HFFc6 (cell line): Measurements from ENCODE around the gene STAMBP. TPM values are rescaled to one million over a fixed set of nuclear protein-coding genes. Genes with fewer than 3 reads are reported as not detected.
"Not testable (repeated sequence)": the region's sequence is repeated elsewhere in the genome, so short reads cannot be mapped to it uniquely, and the experiment has no call there.

Experiments
- DNase-seq: peaks from one replicate; pipeline ENCODE4 v3.0.0-alpha.2; 2018
- H3K27ac Mint-ChIP-seq: 2 replicates; pipeline ENCODE4 v1.8.0; 2020; ENCODE audit warnings: mild to moderate bottlenecking, mixed read lengths
- H3K27me3 Mint-ChIP-seq: 2 replicates; pipeline ENCODE4 v1.8.0; 2021; ENCODE audit warnings: mild to moderate bottlenecking, moderate library complexity, mixed read lengths; ENCODE audit not compliant: insufficient read depth
- H3K36me3 Mint-ChIP-seq: 2 replicates; pipeline ENCODE4 v1.8.0; 2021; ENCODE audit warnings: low read depth, mixed read lengths
- H3K4me1 Mint-ChIP-seq: 2 replicates; pipeline ENCODE4 v1.8.0; 2020; ENCODE audit warnings: low read depth, mixed read lengths
- H3K4me3 Mint-ChIP-seq: 2 replicates; pipeline ENCODE4 v1.8.0; 2020; ENCODE audit warnings: mild to moderate bottlenecking, moderate library complexity, mixed read lengths
- H3K9me3 Mint-ChIP-seq: 2 replicates; pipeline ENCODE4 v1.8.0; 2020; ENCODE audit warnings: mild to moderate bottlenecking, mixed read lengths
- long read RNA-seq: library from polyadenylated mRNA; unstranded; transcript quantifications from one replicate; pipeline ENCODE4 v2.0.0, GENCODE V29; 2019
- total RNA-seq, 6 experiments: library from RNA; stranded (reverse); fragmentation: NEBNext Ultra II Directional; extraction: Animal tissue kit (Norgen Biotek cat#: 25700); gene quantifications; 2 replicates in 1 of 6; 3 replicates in 5 of 6; pipeline ENCODE4 v1.2.3, GENCODE V29; 2021
- TF ChIP-seq, protein P1 (sequence below): fragments of 200-600 bp; sonication (generic); IDR thresholded peaks from 2 replicates; pipeline ENCODE4 v1.5.0; 2021; ENCODE audit warnings: antibody characterized with exemption, mild to moderate bottlenecking

The STAMBP gene
- 10 to 100 TPM; 31.6 to 37.2 (median 34.5) TPM for total RNA-seq
- long read RNA-seq, full-length matches to known transcripts = 20 of 36 reads
- long read RNA-seq, partial matches to known transcripts = 12 of 36 reads
- long read RNA-seq, other reads (novel, unspliced or antisense) = 4 of 36 reads

GRCh38 chr2:73828818-73829570, at the start of gene STAMBP:
Gene STAMBP, plus strand, starts transcription at chr2:73828961. Its CDS starts 1,896 bp downstream, at chr2:73830857.
- peaks cover 4% of the 10 kb centered on the region; the same call in 1 of the 2 replicates for H3K27me3 Mint-ChIP-seq
- TF ChIP-seq, protein P1, sequence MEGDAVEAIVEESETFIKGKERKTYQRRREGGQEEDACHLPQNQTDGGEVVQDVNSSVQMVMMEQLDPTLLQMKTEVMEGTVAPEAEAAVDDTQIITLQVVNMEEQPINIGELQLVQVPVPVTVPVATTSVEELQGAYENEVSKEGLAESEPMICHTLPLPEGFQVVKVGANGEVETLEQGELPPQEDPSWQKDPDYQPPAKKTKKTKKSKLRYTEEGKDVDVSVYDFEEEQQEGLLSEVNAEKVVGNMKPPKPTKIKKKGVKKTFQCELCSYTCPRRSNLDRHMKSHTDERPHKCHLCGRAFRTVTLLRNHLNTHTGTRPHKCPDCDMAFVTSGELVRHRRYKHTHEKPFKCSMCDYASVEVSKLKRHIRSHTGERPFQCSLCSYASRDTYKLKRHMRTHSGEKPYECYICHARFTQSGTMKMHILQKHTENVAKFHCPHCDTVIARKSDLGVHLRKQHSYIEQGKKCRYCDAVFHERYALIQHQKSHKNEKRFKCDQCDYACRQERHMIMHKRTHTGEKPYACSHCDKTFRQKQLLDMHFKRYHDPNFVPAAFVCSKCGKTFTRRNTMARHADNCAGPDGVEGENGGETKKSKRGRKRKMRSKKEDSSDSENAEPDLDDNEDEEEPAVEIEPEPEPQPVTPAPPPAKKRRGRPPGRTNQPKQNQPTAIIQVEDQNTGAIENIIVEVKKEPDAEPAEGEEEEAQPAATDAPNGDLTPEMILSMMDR = no peak
- H3K36me3 Mint-ChIP-seq = peaks cover 14% of the 10 kb centered on the region
- peak; percentile 95 for DNase-seq
- no peaks in the 10 kb centered on the region for H3K9me3 Mint-ChIP-seq
- peak within 1 kb of the TSS; percentile 78 for H3K27ac Mint-ChIP-seq
- H3K4me3 Mint-ChIP-seq = peak within 1 kb of the TSS; percentile 87
- peaks cover 43% of the 10 kb centered on the region for H3K4me1 Mint-ChIP-seq

DNA sequence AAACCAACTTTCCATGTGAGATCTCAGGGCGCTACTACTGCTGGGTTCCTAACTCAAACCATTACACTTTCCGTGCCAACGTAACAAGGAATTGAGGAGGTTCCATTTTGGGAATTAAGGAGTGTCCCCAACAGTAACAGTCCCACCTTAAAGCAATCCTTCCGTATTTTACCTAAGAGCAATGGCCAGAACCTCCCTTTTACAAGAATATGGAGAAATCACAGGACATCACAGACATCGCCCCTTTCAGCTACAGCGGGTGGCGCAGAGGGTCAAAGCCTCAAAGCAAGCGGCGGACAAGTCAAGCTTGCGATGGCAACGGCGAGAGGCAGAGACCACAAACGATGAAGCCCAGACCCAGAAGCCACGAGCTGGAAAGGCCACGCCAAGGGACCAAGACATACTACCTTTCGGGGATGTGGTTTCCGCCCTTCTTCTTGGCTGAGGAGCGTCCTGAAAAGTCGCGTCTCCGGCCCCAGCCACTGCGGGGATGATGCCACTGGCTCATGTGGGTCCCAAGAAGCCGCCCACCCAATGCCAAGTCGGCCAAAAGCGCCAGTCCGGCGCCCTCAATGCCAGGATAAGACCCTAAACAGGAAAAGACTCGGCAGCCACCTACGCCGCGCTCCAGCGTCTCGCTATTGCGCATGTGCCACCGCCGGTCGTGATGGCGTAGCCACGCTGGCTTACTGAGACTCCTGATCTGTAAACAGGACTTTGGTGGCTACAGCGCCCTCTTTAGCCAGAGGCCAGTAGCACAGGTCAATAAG, 49.1 kb upstream of the STAMBP start, which contains the start of gene DUSP11:
Gene DUSP11 (minus strand): TSS at position 637 of the 770 bp plus-strand sequence. CDS start 129 bp downstream, at position 508.
- peak within 1 kb of the TSS; percentile 100 for H3K4me3 Mint-ChIP-seq
- H3K36me3 Mint-ChIP-seq = peaks cover 37% of the 10 kb centered on the region
- H3K9me3 Mint-ChIP-seq = no peaks in the 10 kb centered on the region
- peak within 1 kb of the TSS; percentile 98 for H3K27ac Mint-ChIP-seq
- TF ChIP-seq, protein P1 = peak; percentile 91
- DNase-seq = peak; percentile 89
- 0 out of 2 replicates have a peak, but pooled peaks cover 2% of the 10 kb centered on the region for H3K27me3 Mint-ChIP-seq
- peaks cover 35% of the 10 kb centered on the region for H3K4me1 Mint-ChIP-seq

GRCh38 chr2:73780237-73780582, 48.6 kb upstream of the STAMBP start:
- 0 out of 2 replicates have a peak, but pooled peaks cover 2% of the 10 kb centered on the region for H3K27me3 Mint-ChIP-seq
- H3K27ac Mint-ChIP-seq = no peak overlapping the region
- no peaks in the 10 kb centered on the region for H3K9me3 Mint-ChIP-seq
- DNase-seq = no peak
- H3K4me3 Mint-ChIP-seq = peak overlapping the region; percentile 100
- TF ChIP-seq, protein P1 = peak; percentile 61
- peaks cover 35% of the 10 kb centered on the region for H3K4me1 Mint-ChIP-seq
- H3K36me3 Mint-ChIP-seq = peaks cover 34% of the 10 kb centered on the region

DNA sequence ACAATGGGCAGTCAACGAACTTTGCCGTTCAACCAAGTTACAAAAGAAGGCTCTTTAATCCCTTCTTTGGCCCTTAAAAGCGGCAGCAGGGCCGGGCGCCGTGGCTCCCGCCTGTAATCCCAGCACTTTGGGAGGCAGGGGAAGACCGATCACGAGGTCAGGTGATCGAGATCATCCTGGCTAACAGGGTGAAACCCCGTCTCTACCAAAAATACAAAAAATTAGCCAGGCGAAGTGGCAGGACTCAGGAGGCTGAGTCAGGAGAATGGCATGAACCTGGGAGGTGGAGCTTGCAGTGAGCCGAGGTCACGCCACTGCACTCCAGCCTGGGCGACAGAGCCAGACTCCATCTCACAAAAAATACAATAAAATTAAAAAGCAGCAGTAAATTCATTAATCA, 45.4 kb upstream of the STAMBP start:
- H3K9me3 Mint-ChIP-seq, H3K4me3 Mint-ChIP-seq, H3K27me3 Mint-ChIP-seq, DNase-seq, H3K27ac Mint-ChIP-seq: not testable (repeated sequence)
- Mint-ChIP-seq H3K4me1 (peaks cover 14% of the 10 kb centered on the region), H3K36me3 (peaks cover 11% of the 10 kb centered on the region)

- not testable (repeated sequence) for H3K27me3 Mint-ChIP-seq, DNase-seq, H3K27ac Mint-ChIP-seq, H3K9me3 Mint-ChIP-seq, H3K4me3 Mint-ChIP-seq, H3K36me3 Mint-ChIP-seq
- H3K4me1 Mint-ChIP-seq = peaks cover 10% of the 10 kb centered on the region
These were observed 44.9 kb upstream of the STAMBP start, which contains the start of gene C2orf78 for GRCh38 chr2:73783883-73784282. Gene C2orf78, plus strand, starts transcription at chr2:73784183. Its CDS starts 127 bp downstream, at chr2:73784310.

GRCh38 chr2:73811878-73812277, 16.9 kb upstream of the STAMBP start:
- TF ChIP-seq, protein P1 = no peak
- H3K27me3 Mint-ChIP-seq = peaks cover 34% of the 10 kb centered on the region
- H3K9me3 Mint-ChIP-seq = no peaks in the 10 kb centered on the region
- H3K4me1 Mint-ChIP-seq = no peaks in the 10 kb centered on the region
- no peak overlapping the region for H3K4me3 Mint-ChIP-seq
- H3K27ac Mint-ChIP-seq = no peak overlapping the region
- no peak for DNase-seq
- no peaks in the 10 kb centered on the region for H3K36me3 Mint-ChIP-seq
